Vagina (tissue), 2 donors: ENCODE results near the gene RAB29.

Source experiments
- CTCF ChIP-seq, 3 experiments: fragments of 450-650 bp in 2 of 3; fragments of 200-600 bp in 1 of 3; sonication (generic) in 1 of 3; IDR thresholded peaks; one replicate each; pipeline ENCODE4 v1.5.1; 2017 to 2019; ENCODE audit warnings: antibody characterized with exemption in 3 of 3, mild to moderate bottlenecking in 2 of 3, moderate library complexity in 2 of 3
- POLR2A ChIP-seq, 2 donors: fragments of 450-650 bp; IDR thresholded peaks; one replicate each; pipeline ENCODE4 v1.6.1; 2017; ENCODE audit warnings: antibody characterized with exemption in 2 of 2, mild to moderate bottlenecking in 2 of 2, moderate library complexity in 2 of 2

DNA sequence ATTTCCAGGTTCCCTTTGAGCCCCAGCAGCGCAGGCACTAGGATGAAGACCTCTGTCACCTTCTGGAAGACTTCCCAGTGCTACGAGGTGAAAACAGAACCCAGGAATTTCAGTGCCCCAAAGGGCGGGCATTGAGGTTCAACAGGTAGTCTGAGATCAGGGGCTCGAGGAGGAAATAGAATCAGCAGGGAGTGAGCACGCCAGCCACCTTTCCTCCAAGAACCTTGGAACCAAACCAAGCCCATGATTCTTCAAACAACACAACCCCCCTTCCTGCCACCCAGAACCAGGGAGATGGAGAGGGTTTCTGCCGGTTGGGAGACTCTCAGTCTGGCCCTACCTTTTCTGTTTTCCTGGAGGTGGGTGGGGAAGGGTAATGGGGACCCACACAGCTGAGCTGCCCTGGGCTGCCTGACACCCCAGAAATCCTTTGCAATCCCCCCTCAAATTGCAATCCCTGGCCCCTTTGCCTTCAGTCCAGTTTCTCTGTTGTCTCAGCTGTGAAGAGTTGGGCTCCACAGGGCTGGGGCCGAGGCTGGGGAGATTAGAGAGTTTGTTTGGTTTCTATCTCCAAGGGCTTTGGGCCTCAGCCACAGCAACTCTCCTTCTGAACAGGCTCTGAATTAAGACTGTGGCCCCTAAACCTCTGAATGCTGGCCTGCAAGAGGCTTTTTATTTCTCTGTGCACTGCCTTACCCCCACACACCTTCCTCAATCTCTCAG is 25.9 kb upstream of the RAB29 start:
- no peak for TF ChIP-seq CTCF (IDR thresholded peaks at IDR 0.05)
- no peak for TF ChIP-seq POLR2A (IDR thresholded peaks at IDR 0.05)
